Measurements from ENCODE around the gene SPATA2L. TPM values are rescaled to one million over a fixed set of nuclear protein-coding genes. Genes with fewer than 3 reads are reported as not detected.

The SPATA2L gene
- total and polyA plus RNA-seq, 2 of the 13 experiments (the other 11 are each of a cell fraction or from before 2014, with no cell fraction given): 9.1 to 20.7 TPM

- TF ChIP-seq FOXA1 (IDR thresholded peaks at IDR 0.05) (no peak), FOXA1 (CRISPR knock-in tag; IDR thresholded peaks at IDR 0.05) (no peak; the same call in 1 of the 2 replicates), PBX2 (CRISPR knock-in tag; IDR thresholded peaks at IDR 0.05) (no peak), SIN3B (IDR thresholded peaks at IDR 0.05; ENCODE audit: low read length) (peak; percentile 87; the same call in 1 of the 2 replicates), ZSCAN20 (CRISPR knock-in tag; IDR thresholded peaks at IDR 0.05; ENCODE audit: borderline replicate concordance) (peak; percentile 96; the same call in 1 of the 2 replicates), JDP2 (CRISPR knock-in tag; IDR thresholded peaks at IDR 0.05; ENCODE audit: borderline replicate concordance) (no peak; the same call in 1 of the 2 replicates), PLRG1 (conservative IDR thresholded peaks at IDR 0.05) (no peak), ZNF768 (CRISPR knock-in tag; IDR thresholded peaks at IDR 0.05) (peak; percentile 79), YEATS2 (CRISPR knock-in tag; IDR thresholded peaks at IDR 0.05; ENCODE audit: borderline replicate concordance) (peak; percentile 85), RFXAP (CRISPR knock-in tag; IDR thresholded peaks at IDR 0.05; ENCODE audit: borderline replicate concordance) (peak; percentile 83), ZNF17 (CRISPR knock-in tag; IDR thresholded peaks at IDR 0.05) (no peak), JUNB (CRISPR knock-in tag; IDR thresholded peaks at IDR 0.05; ENCODE audit: borderline replicate concordance) (no peak), HHEX (CRISPR knock-in tag; IDR thresholded peaks at IDR 0.05) (no peak)
- TF ChIP-seq, protein P1, sequence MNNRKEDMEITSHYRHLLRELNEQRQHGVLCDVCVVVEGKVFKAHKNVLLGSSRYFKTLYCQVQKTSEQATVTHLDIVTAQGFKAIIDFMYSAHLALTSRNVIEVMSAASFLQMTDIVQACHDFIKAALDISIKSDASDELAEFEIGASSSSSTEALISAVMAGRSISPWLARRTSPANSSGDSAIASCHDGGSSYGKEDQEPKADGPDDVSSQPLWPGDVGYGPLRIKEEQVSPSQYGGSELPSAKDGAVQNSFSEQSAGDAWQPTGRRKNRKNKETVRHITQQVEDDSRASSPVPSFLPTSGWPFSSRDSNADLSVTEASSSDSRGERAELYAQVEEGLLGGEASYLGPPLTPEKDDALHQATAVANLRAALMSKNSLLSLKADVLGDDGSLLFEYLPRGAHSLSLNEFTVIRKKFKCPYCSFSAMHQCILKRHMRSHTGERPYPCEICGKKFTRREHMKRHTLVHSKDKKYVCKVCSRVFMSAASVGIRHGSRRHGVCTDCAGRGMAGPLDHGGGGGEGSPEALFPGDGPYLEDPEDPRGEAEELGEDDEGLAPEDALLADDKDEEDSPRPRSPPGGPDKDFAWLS (CRISPR knock-in tag; IDR thresholded peaks at IDR 0.05; ENCODE audit: borderline replicate concordance): 0 out of 2 replicates have a peak, but pooled peaks have one; percentile 79
- TF ChIP-seq, protein P2, sequence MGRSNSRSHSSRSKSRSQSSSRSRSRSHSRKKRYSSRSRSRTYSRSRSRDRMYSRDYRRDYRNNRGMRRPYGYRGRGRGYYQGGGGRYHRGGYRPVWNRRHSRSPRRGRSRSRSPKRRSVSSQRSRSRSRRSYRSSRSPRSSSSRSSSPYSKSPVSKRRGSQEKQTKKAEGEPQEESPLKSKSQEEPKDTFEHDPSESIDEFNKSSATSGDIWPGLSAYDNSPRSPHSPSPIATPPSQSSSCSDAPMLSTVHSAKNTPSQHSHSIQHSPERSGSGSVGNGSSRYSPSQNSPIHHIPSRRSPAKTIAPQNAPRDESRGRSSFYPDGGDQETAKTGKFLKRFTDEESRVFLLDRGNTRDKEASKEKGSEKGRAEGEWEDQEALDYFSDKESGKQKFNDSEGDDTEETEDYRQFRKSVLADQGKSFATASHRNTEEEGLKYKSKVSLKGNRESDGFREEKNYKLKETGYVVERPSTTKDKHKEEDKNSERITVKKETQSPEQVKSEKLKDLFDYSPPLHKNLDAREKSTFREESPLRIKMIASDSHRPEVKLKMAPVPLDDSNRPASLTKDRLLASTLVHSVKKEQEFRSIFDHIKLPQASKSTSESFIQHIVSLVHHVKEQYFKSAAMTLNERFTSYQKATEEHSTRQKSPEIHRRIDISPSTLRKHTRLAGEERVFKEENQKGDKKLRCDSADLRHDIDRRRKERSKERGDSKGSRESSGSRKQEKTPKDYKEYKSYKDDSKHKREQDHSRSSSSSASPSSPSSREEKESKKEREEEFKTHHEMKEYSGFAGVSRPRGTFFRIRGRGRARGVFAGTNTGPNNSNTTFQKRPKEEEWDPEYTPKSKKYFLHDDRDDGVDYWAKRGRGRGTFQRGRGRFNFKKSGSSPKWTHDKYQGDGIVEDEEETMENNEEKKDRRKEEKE (IDR thresholded peaks at IDR 0.05): no peak
- TF ChIP-seq, protein P3, sequence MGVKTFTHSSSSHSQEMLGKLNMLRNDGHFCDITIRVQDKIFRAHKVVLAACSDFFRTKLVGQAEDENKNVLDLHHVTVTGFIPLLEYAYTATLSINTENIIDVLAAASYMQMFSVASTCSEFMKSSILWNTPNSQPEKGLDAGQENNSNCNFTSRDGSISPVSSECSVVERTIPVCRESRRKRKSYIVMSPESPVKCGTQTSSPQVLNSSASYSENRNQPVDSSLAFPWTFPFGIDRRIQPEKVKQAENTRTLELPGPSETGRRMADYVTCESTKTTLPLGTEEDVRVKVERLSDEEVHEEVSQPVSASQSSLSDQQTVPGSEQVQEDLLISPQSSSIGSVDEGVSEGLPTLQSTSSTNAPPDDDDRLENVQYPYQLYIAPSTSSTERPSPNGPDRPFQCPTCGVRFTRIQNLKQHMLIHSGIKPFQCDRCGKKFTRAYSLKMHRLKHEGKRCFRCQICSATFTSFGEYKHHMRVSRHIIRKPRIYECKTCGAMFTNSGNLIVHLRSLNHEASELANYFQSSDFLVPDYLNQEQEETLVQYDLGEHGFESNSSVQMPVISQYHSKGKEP (CRISPR knock-in tag; IDR thresholded peaks at IDR 0.05): 0 out of 2 replicates have a peak, but pooled peaks have one; percentile 42
- TF ChIP-seq, protein P4, sequence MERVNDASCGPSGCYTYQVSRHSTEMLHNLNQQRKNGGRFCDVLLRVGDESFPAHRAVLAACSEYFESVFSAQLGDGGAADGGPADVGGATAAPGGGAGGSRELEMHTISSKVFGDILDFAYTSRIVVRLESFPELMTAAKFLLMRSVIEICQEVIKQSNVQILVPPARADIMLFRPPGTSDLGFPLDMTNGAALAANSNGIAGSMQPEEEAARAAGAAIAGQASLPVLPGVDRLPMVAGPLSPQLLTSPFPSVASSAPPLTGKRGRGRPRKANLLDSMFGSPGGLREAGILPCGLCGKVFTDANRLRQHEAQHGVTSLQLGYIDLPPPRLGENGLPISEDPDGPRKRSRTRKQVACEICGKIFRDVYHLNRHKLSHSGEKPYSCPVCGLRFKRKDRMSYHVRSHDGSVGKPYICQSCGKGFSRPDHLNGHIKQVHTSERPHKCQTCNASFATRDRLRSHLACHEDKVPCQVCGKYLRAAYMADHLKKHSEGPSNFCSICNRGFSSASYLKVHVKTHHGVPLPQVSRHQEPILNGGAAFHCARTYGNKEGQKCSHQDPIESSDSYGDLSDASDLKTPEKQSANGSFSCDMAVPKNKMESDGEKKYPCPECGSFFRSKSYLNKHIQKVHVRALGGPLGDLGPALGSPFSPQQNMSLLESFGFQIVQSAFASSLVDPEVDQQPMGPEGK (CRISPR knock-in tag; IDR thresholded peaks at IDR 0.05): peak; percentile 88
- TF ChIP-seq, protein P5, sequence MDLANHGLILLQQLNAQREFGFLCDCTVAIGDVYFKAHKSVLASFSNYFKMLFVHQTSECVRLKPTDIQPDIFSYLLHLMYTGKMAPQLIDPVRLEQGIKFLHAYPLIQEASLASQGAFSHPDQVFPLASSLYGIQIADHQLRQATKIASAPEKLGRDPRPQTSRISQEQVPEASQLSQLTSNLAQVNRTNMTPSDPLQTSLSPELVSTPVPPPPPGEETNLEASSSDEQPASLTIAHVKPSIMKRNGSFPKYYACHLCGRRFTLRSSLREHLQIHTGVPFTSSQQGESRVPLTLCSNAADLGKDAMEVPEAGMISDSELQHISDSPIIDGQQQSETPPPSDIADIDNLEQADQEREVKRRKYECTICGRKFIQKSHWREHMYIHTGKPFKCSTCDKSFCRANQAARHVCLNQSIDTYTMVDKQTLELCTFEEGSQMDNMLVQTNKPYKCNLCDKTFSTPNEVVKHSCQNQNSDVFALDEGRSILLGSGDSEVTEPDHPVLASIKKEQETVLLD (CRISPR knock-in tag; IDR thresholded peaks at IDR 0.05; ENCODE audit: low read depth): peak; percentile 100
Measured at GRCh38 chr16:89720813-89721545, 19.5 kb upstream of the SPATA2L start, which contains the start of the genes VPS9D1 and ZNF276 (continued).
